Activated T-cell treated with anti-CD3 and anti-CD28 coated beads for 1 hour (primary cell): ENCODE measurements around the gene CAT.

ENCODE experiments used
- DNase-seq: peaks from one replicate; pipeline ENCODE4 v3.0.0-alpha.2; 2020; ENCODE audit warnings: low read depth

The CAT gene

GRCh38 chr11:34499719-34500500, 61.2 kb downstream of the CAT start:
- no peak for DNase-seq

- no peak for DNase-seq
Measured at GRCh38 chr11:34501500-34501899, 62.8 kb downstream of the CAT start.

GRCh38 chr11:34501949-34502348, 63.2 kb downstream of the CAT start:
- DNase-seq = no peak

- no peak for DNase-seq
Measured at GRCh38 chr11:34502949-34503348, 64.2 kb downstream of the CAT start.

- no peak for DNase-seq
Measured at GRCh38 chr11:34505874-34506273, 67.1 kb downstream of the CAT start.

GRCh38 chr11:34507156-34507555, 68.4 kb downstream of the CAT start:
- DNase-seq = no peak

- no peak for DNase-seq
Measured at GRCh38 chr11:34507610-34508009, 68.9 kb downstream of the CAT start.

GRCh38 chr11:34508524-34508923, 69.8 kb downstream of the CAT start:
- DNase-seq = no peak

GRCh38 chr11:34509336-34509876, 70.7 kb downstream of the CAT start:
- no peak for DNase-seq

GRCh38 chr11:34510218-34510617, 71.5 kb downstream of the CAT start:
- no peak for DNase-seq

- DNase-seq = no peak
Measured at GRCh38 chr11:34510673-34511072, 71.9 kb downstream of the CAT start.

- peak; percentile 29 for DNase-seq
Measured at GRCh38 chr11:34512840-34513681, 74.3 kb downstream of the CAT start.

GRCh38 chr11:34513682-34514449, 75.1 kb downstream of the CAT start, which contains the start of gene ELF5:
ELF5 (minus strand) TSS chr11:34513794; CDS start chr11:34505749, 8,045 bp downstream.
- DNase-seq = no peak

- DNase-seq = no peak
Measured at GRCh38 chr11:34514597-34514996, 75.9 kb downstream of the CAT start.

GRCh38 chr11:34516247-34517040, 77.7 kb downstream of the CAT start:
- DNase-seq = no peak

- no peak for DNase-seq
Measured at GRCh38 chr11:34519595-34520235, 81.0 kb downstream of the CAT start.

- no peak for DNase-seq
Measured at GRCh38 chr11:34521265-34521664, 82.5 kb downstream of the CAT start.
